GM18508 (cell line): ENCODE results near the gene PRDM16.
"Not testable (repeated sequence)": the region's sequence is repeated elsewhere in the genome, so short reads cannot be mapped to it uniquely, and the experiment has no call there.

Experiments used
- ATAC-seq: cut with Tn5 transposase; IDR thresholded peaks from one replicate; pipeline ENCODE4 v1.9.1; 2021; ENCODE audit warnings: moderate number of reproducible peaks; ENCODE audit not compliant: insufficient read depth, unreplicated experiment

Gene PRDM16

GRCh38 chr1:3151456-3151855 is 82.5 kb downstream of the PRDM16 start:
- no peak for ATAC-seq

- ATAC-seq, result no peak
These were observed 83.1 kb downstream of the PRDM16 start for GRCh38 chr1:3152143-3152542.

DNA sequence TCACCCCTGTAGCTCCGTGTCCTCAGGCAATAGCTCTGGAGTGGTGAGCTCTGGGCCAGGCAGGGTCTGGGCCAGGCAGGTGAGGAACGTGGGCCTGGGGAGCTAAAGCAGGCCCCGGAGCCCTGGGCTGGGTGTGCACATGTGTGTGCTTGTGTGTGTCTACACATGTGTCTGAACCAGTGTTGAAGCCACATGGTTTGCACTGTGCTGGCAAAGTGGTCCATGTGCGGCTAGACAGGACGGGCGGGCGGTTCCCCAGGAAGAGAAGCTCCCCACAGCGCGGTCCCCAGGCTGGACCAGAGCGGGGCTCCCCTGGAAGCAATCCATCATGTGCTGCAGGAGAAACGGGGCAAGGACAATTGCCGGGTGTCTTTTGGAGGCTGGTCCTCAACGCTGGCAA is 84.2 kb downstream of the PRDM16 start:
- ATAC-seq, result no peak

- ATAC-seq, result no peak
These were observed 85.1 kb downstream of the PRDM16 start for GRCh38 chr1:3153902-3154795.

- ATAC-seq, result no peak
These were observed 86.3 kb downstream of the PRDM16 start for GRCh38 chr1:3155056-3155925.

DNA sequence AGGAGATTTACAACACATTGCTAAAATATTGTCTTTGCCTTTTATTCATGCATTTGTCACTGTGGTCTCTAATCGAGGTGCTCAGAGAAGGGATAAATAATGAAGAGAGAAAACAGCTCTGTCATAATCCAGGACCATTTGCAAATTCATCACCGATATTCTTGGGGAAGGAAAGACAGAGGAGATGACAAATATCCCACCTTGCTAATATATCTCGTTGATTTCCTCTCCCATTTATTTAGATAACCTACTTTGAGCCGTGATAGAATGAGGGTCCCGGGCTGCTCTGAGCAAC is 86.9 kb downstream of the PRDM16 start:
- no peak for ATAC-seq

- ATAC-seq, result no peak
These were observed 87.9 kb downstream of the PRDM16 start for GRCh38 chr1:3156936-3157335.

GRCh38 chr1:3158347-3158746 is 89.3 kb downstream of the PRDM16 start:
- no peak for ATAC-seq

DNA sequence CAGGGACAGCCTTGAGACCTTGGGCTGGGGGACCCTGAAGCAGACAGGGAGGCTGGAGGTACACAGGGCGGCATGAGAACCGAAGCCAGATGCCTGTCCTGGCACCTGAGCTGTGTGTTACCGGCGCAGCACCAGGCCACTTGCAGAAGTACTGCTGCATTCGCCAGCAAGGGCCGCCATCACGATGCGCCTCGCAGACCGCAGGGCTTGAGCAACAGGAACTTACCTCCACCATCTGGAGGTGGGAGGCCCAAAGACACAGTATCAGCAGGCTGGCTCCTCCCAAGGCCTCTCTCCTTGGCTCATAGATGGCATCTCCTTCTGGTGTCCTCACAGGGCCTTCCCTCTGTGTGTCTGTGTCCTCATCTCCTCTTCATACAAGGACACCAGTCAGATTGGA is 90.1 kb downstream of the PRDM16 start:
- no peak for ATAC-seq

GRCh38 chr1:3159996-3160395 is 91.0 kb downstream of the PRDM16 start:
- ATAC-seq, result no peak

GRCh38 chr1:3160647-3161145 is 91.7 kb downstream of the PRDM16 start:
- no peak for ATAC-seq

- ATAC-seq, result no peak
These were observed 92.3 kb downstream of the PRDM16 start for GRCh38 chr1:3161176-3161840.

GRCh38 chr1:3162322-3162882 is 93.4 kb downstream of the PRDM16 start:
- ATAC-seq, result no peak

GRCh38 chr1:3163356-3163755 is 94.4 kb downstream of the PRDM16 start:
- no peak for ATAC-seq

- ATAC-seq, result no peak
These were observed 95.7 kb downstream of the PRDM16 start for GRCh38 chr1:3164671-3165070.

GRCh38 chr1:3165189-3165588 is 96.2 kb downstream of the PRDM16 start:
- not testable (repeated sequence) for ATAC-seq

GRCh38 chr1:3166206-3166918 is 97.4 kb downstream of the PRDM16 start:
- ATAC-seq, result no peak

- ATAC-seq, result no peak
These were observed 98.3 kb downstream of the PRDM16 start for GRCh38 chr1:3167255-3167654.

DNA sequence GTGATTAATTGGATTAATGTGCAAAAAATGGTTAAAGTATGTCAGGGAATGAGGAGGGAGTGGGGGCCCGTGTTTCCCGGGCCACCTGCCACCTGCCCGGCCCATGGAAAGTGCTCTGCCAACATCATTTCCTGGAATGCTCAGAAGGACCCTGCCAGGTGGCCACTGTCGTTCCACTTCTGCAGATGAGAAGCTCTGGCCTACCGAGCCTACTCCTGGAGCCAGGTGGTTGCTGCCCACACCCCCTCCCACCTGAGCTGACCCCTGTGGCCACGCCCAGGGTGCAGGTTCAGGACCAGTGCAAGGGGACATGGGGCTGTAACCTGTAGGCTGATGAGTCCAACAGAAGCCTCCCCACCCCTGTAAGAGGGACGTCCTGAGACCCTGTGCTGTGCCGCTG is 99.7 kb downstream of the PRDM16 start:
- ATAC-seq, result no peak
